Measurements from ENCODE around the gene MRPS23.
A peak's percentile ranks its signal among the peaks of the same experiment; 100 is the strongest.

The MRPS23 gene

DNA sequence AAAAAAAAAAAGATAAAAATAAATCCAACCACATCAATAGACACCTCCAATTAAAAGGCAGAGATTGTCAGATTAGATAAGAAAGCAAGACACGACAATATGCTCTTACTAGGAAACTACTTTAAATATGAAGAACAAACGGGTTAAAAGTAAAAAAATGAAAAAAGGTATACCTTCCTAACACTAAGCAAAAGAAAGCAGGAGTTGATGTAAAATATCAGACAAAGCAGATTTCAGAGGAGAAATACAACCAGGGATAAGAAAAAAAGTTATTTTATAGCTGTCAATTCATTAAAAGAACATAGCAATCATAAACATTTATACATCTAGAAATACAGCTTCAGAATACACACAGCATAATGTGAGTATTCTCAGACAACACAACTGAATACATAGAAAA is 55.0 kb downstream of the MRPS23 start:
- DNase-seq: peak in 1 of 5 experiments; percentile 25

DNA sequence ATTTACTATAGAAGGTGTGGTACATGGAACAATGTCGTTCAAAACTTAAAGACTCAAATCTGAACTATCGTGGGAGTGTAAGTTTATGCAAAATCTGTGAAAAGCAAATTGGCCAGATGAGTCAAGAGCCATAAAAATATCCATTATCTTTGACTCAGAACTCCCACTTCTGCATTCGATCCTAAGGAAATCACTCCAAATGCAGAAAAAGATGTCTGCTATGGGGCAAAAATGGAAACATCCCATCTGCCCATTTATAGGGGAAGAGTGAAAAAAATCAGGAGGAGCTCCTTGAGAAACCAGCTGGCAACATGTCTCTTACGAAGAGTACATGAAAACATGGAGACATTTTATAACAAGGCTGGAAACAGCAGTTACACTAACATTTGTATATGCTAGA is 61.1 kb downstream of the MRPS23 start:
- DNase-seq: no peak

DNA sequence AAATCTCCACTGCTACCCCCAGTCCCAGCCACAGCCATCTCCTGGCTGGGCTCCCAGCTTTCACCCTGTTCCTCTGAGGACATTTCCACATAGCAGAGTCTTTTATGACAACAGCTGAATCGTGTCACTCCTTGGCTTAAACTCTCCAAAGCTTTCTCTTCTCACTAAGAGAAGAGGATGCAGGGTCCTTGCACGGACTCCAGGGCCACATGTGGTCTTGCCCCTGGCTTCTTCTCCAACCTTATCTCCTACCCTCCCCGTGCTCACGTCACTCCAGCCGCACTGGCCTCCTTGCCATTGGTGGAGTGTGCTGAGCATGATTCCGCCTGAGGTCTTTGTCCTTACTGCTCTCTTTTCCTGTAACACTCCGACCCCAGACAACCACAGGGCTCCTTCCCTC is 64.8 kb downstream of the MRPS23 start:
- no peak for DNase-seq
